ENCODE data around the gene RIMS4.

DNA sequence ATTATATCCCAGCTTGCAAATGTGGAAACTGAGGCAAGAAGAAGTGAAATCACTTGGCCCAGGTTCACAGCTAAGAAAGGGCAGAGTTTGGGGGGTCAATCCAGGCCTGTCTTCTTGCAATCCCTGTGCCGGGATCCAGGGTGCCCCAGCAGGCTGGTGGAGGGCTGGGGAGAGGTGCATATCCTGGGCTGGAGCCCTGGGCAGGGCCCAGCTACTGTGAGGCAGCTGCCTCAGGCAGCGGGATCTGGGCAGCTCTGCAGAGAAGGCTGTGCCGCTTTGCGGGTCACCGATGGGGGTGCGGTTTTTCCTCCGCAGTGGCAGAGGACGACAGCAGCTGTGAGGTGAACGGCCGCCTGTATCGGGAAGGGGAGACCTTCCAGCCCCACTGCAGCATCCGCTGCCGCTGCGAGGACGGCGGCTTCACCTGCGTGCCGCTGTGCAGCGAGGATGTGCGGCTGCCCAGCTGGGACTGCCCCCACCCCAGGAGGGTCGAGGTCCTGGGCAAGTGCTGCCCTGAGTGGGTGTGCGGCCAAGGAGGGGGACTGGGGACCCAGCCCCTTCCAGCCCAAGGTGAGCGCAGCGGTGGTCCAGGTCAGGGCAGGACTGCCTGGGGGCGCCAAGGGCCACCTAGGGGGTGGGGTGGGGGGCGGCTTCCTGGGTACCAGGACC, 85.8 kb downstream of the RIMS4 start:
- TF ChIP-seq POLR2AphosphoS5 (IDR thresholded peaks at IDR 0.05; ENCODE audit: insufficient read depth in 1 of 2, low read depth in 1 of 2) (no peak), POLR2A (IDR thresholded peaks at IDR 0.05) (no peak)
- TF ChIP-seq, protein P1, sequence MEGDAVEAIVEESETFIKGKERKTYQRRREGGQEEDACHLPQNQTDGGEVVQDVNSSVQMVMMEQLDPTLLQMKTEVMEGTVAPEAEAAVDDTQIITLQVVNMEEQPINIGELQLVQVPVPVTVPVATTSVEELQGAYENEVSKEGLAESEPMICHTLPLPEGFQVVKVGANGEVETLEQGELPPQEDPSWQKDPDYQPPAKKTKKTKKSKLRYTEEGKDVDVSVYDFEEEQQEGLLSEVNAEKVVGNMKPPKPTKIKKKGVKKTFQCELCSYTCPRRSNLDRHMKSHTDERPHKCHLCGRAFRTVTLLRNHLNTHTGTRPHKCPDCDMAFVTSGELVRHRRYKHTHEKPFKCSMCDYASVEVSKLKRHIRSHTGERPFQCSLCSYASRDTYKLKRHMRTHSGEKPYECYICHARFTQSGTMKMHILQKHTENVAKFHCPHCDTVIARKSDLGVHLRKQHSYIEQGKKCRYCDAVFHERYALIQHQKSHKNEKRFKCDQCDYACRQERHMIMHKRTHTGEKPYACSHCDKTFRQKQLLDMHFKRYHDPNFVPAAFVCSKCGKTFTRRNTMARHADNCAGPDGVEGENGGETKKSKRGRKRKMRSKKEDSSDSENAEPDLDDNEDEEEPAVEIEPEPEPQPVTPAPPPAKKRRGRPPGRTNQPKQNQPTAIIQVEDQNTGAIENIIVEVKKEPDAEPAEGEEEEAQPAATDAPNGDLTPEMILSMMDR (IDR thresholded peaks at IDR 0.05) = no peak
